GM23248 (cell line): ENCODE results near the gene RXRA. TPM values are rescaled to one million over a fixed set of nuclear protein-coding genes. Genes with fewer than 3 reads are reported as not detected.

ENCODE experiments used
- DNase-seq: peaks from one replicate; pipeline ENCODE4 v3.0.0-alpha.2; 2015
- H2AFZ ChIP-seq: fragments of 200-600 bp; sonication (generic); 2 replicates; pipeline ENCODE4 v1.6.1; 2016; ENCODE audit warnings: antibody characterized with exemption
- H3F3A ChIP-seq: fragments of 200-600 bp; sonication (generic); 2 replicates; pipeline ENCODE4 v1.6.1; 2016; ENCODE audit warnings: mild to moderate bottlenecking, antibody characterized with exemption, mixed run types; ENCODE audit not compliant: insufficient read depth
- H3K27ac ChIP-seq: fragments of 200-600 bp; sonication (generic); 2 replicates; pipeline ENCODE4 v1.5.1; 2016; ENCODE audit warnings: mild to moderate bottlenecking
- H3K27me3 ChIP-seq: fragments of 200-600 bp; sonication (generic); replicated peaks from 2 replicates; pipeline ENCODE4 v1.6.1; 2016; ENCODE audit warnings: mild to moderate bottlenecking; ENCODE audit not compliant: insufficient read depth
- H3K36me3 ChIP-seq: fragments of 200-600 bp; sonication (generic); 2 replicates; pipeline ENCODE4 v1.6.1; 2016; ENCODE audit warnings: low read depth, mild to moderate bottlenecking
- H3K4me1 ChIP-seq: fragments of 200-600 bp; sonication (generic); 2 replicates; pipeline ENCODE4 v1.6.1; 2016; ENCODE audit warnings: mild to moderate bottlenecking; ENCODE audit not compliant: insufficient read depth
- H3K4me2 ChIP-seq: fragments of 200-600 bp; sonication (generic); one replicate; pipeline ENCODE4 v1.6.1; 2016; ENCODE audit warnings: mild to moderate bottlenecking; ENCODE audit not compliant: unreplicated experiment
- H3K4me3 ChIP-seq: fragments of 200-600 bp; sonication (generic); 2 replicates; pipeline ENCODE4 v1.5.1; 2016; ENCODE audit warnings: mild to moderate bottlenecking
- H3K79me2 ChIP-seq: fragments of 200-600 bp; sonication (generic); 2 replicates; pipeline ENCODE4 v1.6.1; 2016; ENCODE audit warnings: mild to moderate bottlenecking; ENCODE audit not compliant: insufficient read depth
- H3K9ac ChIP-seq: fragments of 200-600 bp; sonication (generic); 2 replicates; pipeline ENCODE4 v1.6.1; 2016; ENCODE audit warnings: mild to moderate bottlenecking
- H3K9me2 ChIP-seq: fragments of 200-600 bp; sonication (generic); 2 replicates; pipeline ENCODE4 v1.6.1; 2016; ENCODE audit warnings: mixed run types, mild to moderate bottlenecking, moderate library complexity; ENCODE audit not compliant: insufficient read depth
- H3K9me3 ChIP-seq: fragments of 200-600 bp; sonication (generic); one replicate; pipeline ENCODE4 v1.6.1; 2017; ENCODE audit warnings: low read depth
- H4K20me1 ChIP-seq: fragments of 200-600 bp; sonication (generic); 2 replicates; pipeline ENCODE4 v1.6.0; 2016; ENCODE audit not compliant: insufficient read depth
- EZH2 ChIP-seq: fragments of 200-600 bp; sonication (generic); IDR thresholded peaks from 2 replicates; pipeline ENCODE4 v1.6.1; 2018; ENCODE audit warnings: antibody characterized with exemption, mild to moderate bottlenecking; ENCODE audit not compliant: insufficient read depth, poor library complexity, severe bottlenecking
- EZH2phosphoT487 ChIP-seq: fragments of 200-600 bp; sonication (generic); IDR thresholded peaks from 2 replicates; pipeline ENCODE4 v1.6.1; 2018; ENCODE audit warnings: antibody characterized with exemption, moderate library complexity, mild to moderate bottlenecking, low read depth; ENCODE audit not compliant: insufficient read depth
- WGBS, 2 experiments: methylation state at CpG; one replicate each; pipeline ENCODE4 v1.1.6; 2015 to 2017; ENCODE audit warnings: low lambda C conversion rate in 2 of 2, low coverage in 1 of 2; ENCODE audit errors: missing lambda C conversion rate in 2 of 2; 5-methylcytosine and 5-hydroxymethylcytosine counted together
- in situ Hi-C: fragments of 300-500 bp; cut with MboI; formaldehyde crosslinking; loops from 2 replicates; pipeline ENCODE4 v1.15.0; 2020
- polyA plus RNA-seq: library from polyadenylated mRNA; unstranded; fragments of >200 nt; fragmentation: Nextera tagmentation; extraction: Ambion mirVana; gene quantifications from 2 replicates; pipeline ENCODE4 v1.2.1, GENCODE V29; 2016
- total RNA-seq: library from RNA; depleted of rRNA; stranded (reverse); fragments of >200 nt; shearing (Covaris generic); gene quantifications from 2 replicates; pipeline ENCODE4 v1.2.3, GENCODE V29; 2014

Gene RXRA
- total and polyA plus RNA-seq, 2 experiments from 2014 or later = 3.9 to 34.8 TPM

- H3K36me3 ChIP-seq = no peaks in the 10 kb centered on the region
- peak overlapping the region; percentile 32 for H3K4me2 ChIP-seq
- peak overlapping the region; percentile 91 for H3K27ac ChIP-seq
- no peaks in the 10 kb centered on the region for H3K9me3 ChIP-seq
- peaks cover 85% of the 10 kb centered on the region for H3K79me2 ChIP-seq
- H3K9ac ChIP-seq = peak overlapping the region; percentile 78
- WGBS, 2 experiments = 53 to 58% methylated on average over 11 of the region's 11 CpGs
- 0 out of 2 replicates have a peak, but pooled peaks cover 4% of the 10 kb centered on the region for H4K20me1 ChIP-seq
- no peak for DNase-seq
- peaks cover 38% of the 10 kb centered on the region for H3K4me1 ChIP-seq
- H2AFZ ChIP-seq = no peak overlapping the region
- peaks cover 7% of the 10 kb centered on the region for H3F3A ChIP-seq
- TF ChIP-seq EZH2 (no peak), EZH2phosphoT487 (no peak)
- H3K9me2 ChIP-seq = no peaks in the 10 kb centered on the region
- in situ Hi-C loops = no loop called here
- no peaks in the 10 kb centered on the region for H3K27me3 ChIP-seq
- H3K4me3 ChIP-seq = no peak overlapping the region
Observed at GRCh38 chr9:134403292-134403681, 77.0 kb downstream of the RXRA start.

- H3K9ac ChIP-seq = peak overlapping the region; percentile 78
- no peaks in the 10 kb centered on the region for H3K27me3 ChIP-seq
- no peak overlapping the region for H2AFZ ChIP-seq
- 14% methylated on average over 13 to 17 of the region's 17 CpGs for WGBS, 2 experiments
- TF ChIP-seq EZH2 (no peak), EZH2phosphoT487 (no peak)
- no peaks in the 10 kb centered on the region for H3K9me2 ChIP-seq
- peak overlapping the region; percentile 32 for H3K4me2 ChIP-seq
- peak overlapping the region; percentile 91 for H3K27ac ChIP-seq
- H3K4me1 ChIP-seq = peaks cover 38% of the 10 kb centered on the region
- H3K79me2 ChIP-seq = peaks cover 84% of the 10 kb centered on the region
- H3K4me3 ChIP-seq = no peak overlapping the region
- DNase-seq = peak; percentile 90
- H3K36me3 ChIP-seq = no peaks in the 10 kb centered on the region
- 0 out of 2 replicates have a peak, but pooled peaks cover 4% of the 10 kb centered on the region for H4K20me1 ChIP-seq
- peaks cover 7% of the 10 kb centered on the region for H3F3A ChIP-seq
- in situ Hi-C loops = no loop called here
- no peaks in the 10 kb centered on the region for H3K9me3 ChIP-seq
Observed at GRCh38 chr9:134403682-134404301, 77.5 kb downstream of the RXRA start.

- Histone ChIP-seq H3K27me3 (no peaks in the 10 kb centered on the region), H3K4me1 (peaks cover 38% of the 10 kb centered on the region), H3K79me2 (peaks cover 75% of the 10 kb centered on the region), H3K27ac (peak overlapping the region; percentile 91), H3K9me3 (no peaks in the 10 kb centered on the region), H3K4me2 (no peak overlapping the region), H3F3A (peaks cover 7% of the 10 kb centered on the region), H2AFZ (no peak overlapping the region), H3K9me2 (no peaks in the 10 kb centered on the region), H3K36me3 (no peaks in the 10 kb centered on the region), H4K20me1 (0 out of 2 replicates have a peak, but pooled peaks cover 2% of the 10 kb centered on the region), H3K9ac (peak overlapping the region; percentile 78), H3K4me3 (no peak overlapping the region)
- 78 to 84% methylated on average over 30 to 34 of the region's 34 CpGs for WGBS, 2 experiments
- in situ Hi-C loops = no loop called here
- no peak for TF ChIP-seq EZH2
- no peak for TF ChIP-seq EZH2phosphoT487
- no peak for DNase-seq
Observed at GRCh38 chr9:134404376-134405358, 78.4 kb downstream of the RXRA start.

GRCh38 chr9:134405527-134405926 is 79.3 kb downstream of the RXRA start:
- in situ Hi-C loops = no loop called here
- H3K9me3 ChIP-seq = no peaks in the 10 kb centered on the region
- no peaks in the 10 kb centered on the region for H4K20me1 ChIP-seq
- WGBS, 2 experiments = 91 to 93% methylated on average over 7 to 9 of the region's 9 CpGs
- H3K4me1 ChIP-seq = peaks cover 38% of the 10 kb centered on the region
- H3K4me3 ChIP-seq = no peak overlapping the region
- peaks cover 7% of the 10 kb centered on the region for H3F3A ChIP-seq
- H3K79me2 ChIP-seq = peaks cover 66% of the 10 kb centered on the region
- peak overlapping the region; percentile 98; the same call in 1 of the 2 replicates for H3K27ac ChIP-seq
- H3K4me2 ChIP-seq = no peak overlapping the region
- DNase-seq = no peak
- H3K9me2 ChIP-seq = no peaks in the 10 kb centered on the region
- TF ChIP-seq EZH2phosphoT487 = no peak
- TF ChIP-seq EZH2 = no peak
- H2AFZ ChIP-seq = no peak overlapping the region
- no peaks in the 10 kb centered on the region for H3K36me3 ChIP-seq
- no peaks in the 10 kb centered on the region for H3K27me3 ChIP-seq
- peak overlapping the region; percentile 92; the same call in 1 of the 2 replicates for H3K9ac ChIP-seq
